Aorta (tissue), 5 donors: Measurements from ENCODE around the gene PACS2. TPM values are rescaled to one million over a fixed set of nuclear protein-coding genes. Genes with fewer than 3 reads are reported as not detected.

Experiments
- ATAC-seq: fragments of 200-7000 bp; cut with Tn5 transposase; one replicate; pipeline ENCODE4 v1.9.1; 2022; ENCODE audit warnings: moderate library complexity; ENCODE audit not compliant: low FRiP score
- DNase-seq, 2 donors: peaks; one replicate each; pipeline ENCODE4 v3.0.0-alpha.2; 2020
- H3K27ac ChIP-seq, 2 donors: one replicate each; pipeline ENCODE4 v1.5.1; 2013; ENCODE audit warnings: low read length in 2 of 2, mild to moderate bottlenecking in 2 of 2, moderate library complexity in 2 of 2, control low read depth in 1 of 2, inconsistent platforms in 1 of 2, low read depth in 1 of 2
- H3K27me3 ChIP-seq, 2 donors: one replicate each; pipeline ENCODE4 v1.6.1; 2013; ENCODE audit warnings: control low read depth in 1 of 2, low read length in 1 of 2, mild to moderate bottlenecking in 1 of 2, moderate library complexity in 1 of 2; ENCODE audit not compliant: insufficient read depth in 2 of 2, control insufficient read depth in 1 of 2
- H3K36me3 ChIP-seq, 2 donors: one replicate each; pipeline ENCODE4 v1.6.1; 2013; ENCODE audit warnings: control low read depth in 1 of 2, low read length in 1 of 2, mild to moderate bottlenecking in 1 of 2; ENCODE audit not compliant: insufficient read depth in 2 of 2, control insufficient read depth in 1 of 2
- H3K4me1 ChIP-seq, 2 donors: one replicate each; pipeline ENCODE4 v1.6.1; 2013; ENCODE audit warnings: low read length in 2 of 2, control low read depth in 1 of 2, mild to moderate bottlenecking in 1 of 2, moderate library complexity in 1 of 2; ENCODE audit not compliant: insufficient read depth in 2 of 2, control insufficient read depth in 1 of 2
- H3K4me3 ChIP-seq, 2 donors: one replicate each; pipeline ENCODE4 v1.5.1; 2013; ENCODE audit warnings: low read length in 2 of 2, control low read depth in 1 of 2, mild to moderate bottlenecking in 1 of 2
- H3K9me3 ChIP-seq: one replicate; pipeline ENCODE4 v1.6.1; 2013; ENCODE audit warnings: mild to moderate bottlenecking, low read length; ENCODE audit not compliant: control insufficient read depth
- WGBS, 2 donors: extraction: QIAGEN DNeasy Blood & Tissue Kit; methylation state at CpG; one replicate each; pipeline ENCODE4 v1.1.7; 2013; 5-methylcytosine and 5-hydroxymethylcytosine counted together
- intact Hi-C, 2 donors: fragments of 100-400 bp; cut with DNase I; formaldehyde crosslinking; loops; one replicate each; pipeline versions ENCODE4 v1.14.2 to v1.15.0; 2022
- polyA plus RNA-seq, 2 donors: library from polyadenylated mRNA; stranded (reverse); fragments of 200-250 nt; gene quantifications; one replicate each; pipeline ENCODE4 v1.2.3, GENCODE V29; 2013
- total RNA-seq, 2 donors: library from RNA; stranded (reverse); fragmentation: NEBNext Ultra II Directional; extraction: Animal tissue kit (Norgen Biotek cat#: 25700); gene quantifications; one replicate each; pipeline ENCODE4 v1.2.1, GENCODE V29; 2021
- donor health status: healthy with polysubstance abuse.
- donor health status: Bipolar disorder and iron deficiency.
- donor health status: DM: no; HTN: no; CAD: no.
- donor health status: DM: no; HTN: no; CAD: no.
- donor health status: DM: yes; HTN: yes; CAD: no.

The PACS2 gene
- total and polyA plus RNA-seq, 4 donors: 17.2 to 140 (median 84.9) TPM

GRCh38 chr14:105398726-105399465, 84.3 kb downstream of the PACS2 start:
- Histone ChIP-seq H3K9me3 (peaks cover 1% of the 10 kb centered on the region), H3K27ac (no peak overlapping the region), H3K4me1 (no peaks in the 10 kb centered on the region), H3K27me3 (no peaks in the 10 kb centered on the region), H3K4me3 (peak overlapping the region; percentile 44 to 72), H3K36me3 (no peaks in the 10 kb centered on the region)
- ATAC-seq (peak; percentile 37), DNase-seq (peak in 1 of 2 donors; percentile 59)
- intact Hi-C loops: no loop called here
- 35 to 37% methylated on average over 39 to 41 of the region's 41 CpGs for WGBS, 2 donors

DNA sequence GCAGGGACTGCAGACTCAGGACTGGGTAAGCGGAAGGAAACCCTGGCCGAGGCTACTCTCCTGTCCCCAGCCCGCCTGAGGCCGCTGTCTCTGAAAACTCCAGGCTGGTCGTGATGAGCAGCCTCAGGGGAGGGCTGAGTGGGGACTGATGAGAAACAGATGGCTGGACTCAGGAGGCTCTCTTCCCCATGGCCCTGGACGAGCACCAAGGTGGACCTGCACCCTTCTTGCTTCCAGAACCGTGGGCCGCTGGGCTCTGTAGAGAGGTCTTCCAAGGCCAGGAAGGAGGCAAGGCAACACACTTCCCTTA, 84.9 kb downstream of the PACS2 start:
- 90 to 94% methylated on average over 8 of the region's 8 CpGs for WGBS, 2 donors
- no peak overlapping the region for H3K4me3 ChIP-seq
- no peaks in the 10 kb centered on the region for H3K27me3 ChIP-seq
- no peaks in the 10 kb centered on the region for H3K36me3 ChIP-seq
- no peak overlapping the region for H3K27ac ChIP-seq
- DNase-seq (peak in 1 of 2 donors; percentile 47), ATAC-seq (no peak)
- intact Hi-C loops: no loop called here
- peaks cover 1% of the 10 kb centered on the region for H3K9me3 ChIP-seq
- H3K4me1 ChIP-seq: no peaks in the 10 kb centered on the region

- Histone ChIP-seq H3K4me3 (no peak overlapping the region), H3K27ac (no peak overlapping the region), H3K27me3 (no peaks in the 10 kb centered on the region), H3K36me3 (no peaks in the 10 kb centered on the region), H3K4me1 (no peaks in the 10 kb centered on the region), H3K9me3 (peaks cover 1% of the 10 kb centered on the region)
- ATAC-seq: no peak
- intact Hi-C loops: no loop called here
- 97 to 98% methylated on average over 9 of the region's 9 CpGs for WGBS, 2 donors
- peak in 1 of 2 donors; percentile 41 for DNase-seq
Observed at GRCh38 chr14:105400016-105400415, 85.5 kb downstream of the PACS2 start.

- intact Hi-C loops: no loop called here
- no peaks in the 10 kb centered on the region for H3K36me3 ChIP-seq
- WGBS, 2 donors: 98% methylated on average over 9 of the region's 9 CpGs
- H3K27ac ChIP-seq: no peak overlapping the region
- peaks cover 3% of the 10 kb centered on the region for H3K9me3 ChIP-seq
- DNase-seq (no peak), ATAC-seq (no peak)
- H3K27me3 ChIP-seq: no peaks in the 10 kb centered on the region
- H3K4me3 ChIP-seq: no peak overlapping the region
- H3K4me1 ChIP-seq: no peaks in the 10 kb centered on the region
Observed at GRCh38 chr14:105401699-105402098, 87.2 kb downstream of the PACS2 start.

DNA sequence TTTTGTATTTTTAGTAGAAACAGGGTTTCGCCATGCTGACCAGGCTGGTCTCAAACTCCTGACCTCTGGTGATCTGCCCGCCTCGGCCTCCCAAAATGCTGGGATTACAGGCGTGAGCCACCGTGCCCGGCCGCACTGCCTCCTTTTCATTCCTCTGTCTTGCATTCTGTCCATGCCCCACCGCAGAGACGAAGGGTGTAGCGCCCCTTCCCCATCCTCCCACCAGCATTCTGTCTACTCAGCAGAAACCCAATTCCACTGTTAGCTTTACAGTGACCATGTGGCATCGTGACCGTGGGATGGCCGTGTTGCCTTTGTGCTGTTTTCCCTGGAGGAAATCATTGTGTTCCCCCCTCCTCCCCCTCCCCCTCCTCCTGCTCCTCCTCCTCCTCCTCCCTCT, 94.0 kb downstream of the PACS2 start:
- DNase-seq: peak in 1 of 2 donors; percentile 35
- Histone ChIP-seq H3K27me3 (no peaks in the 10 kb centered on the region), H3K4me3 (no peak overlapping the region), H3K36me3 (no peaks in the 10 kb centered on the region), H3K4me1 (no peaks in the 10 kb centered on the region), H3K9me3 (peaks cover 2% of the 10 kb centered on the region), H3K27ac (no peak overlapping the region)
- intact Hi-C loops: no loop called here
- 76 to 77% methylated on average over 13 of the region's 13 CpGs for WGBS, 2 donors
- ATAC-seq: no peak

GRCh38 chr14:105409364-105409763, 94.8 kb downstream of the PACS2 start:
- peaks cover 2% of the 10 kb centered on the region for H3K9me3 ChIP-seq
- no peaks in the 10 kb centered on the region for H3K27me3 ChIP-seq
- H3K4me1 ChIP-seq: no peaks in the 10 kb centered on the region
- DNase-seq: peak in 1 of 2 donors; percentile 42
- no peak overlapping the region for H3K27ac ChIP-seq
- no peak overlapping the region for H3K4me3 ChIP-seq
- intact Hi-C loops: no loop called here
- ATAC-seq: no peak
- no peaks in the 10 kb centered on the region for H3K36me3 ChIP-seq
- WGBS, 2 donors: 85 to 87% methylated on average over 3 of the region's 3 CpGs

- Histone ChIP-seq H3K27ac (no peak overlapping the region), H3K36me3 (no peaks in the 10 kb centered on the region), H3K4me1 (no peaks in the 10 kb centered on the region), H3K9me3 (no peaks in the 10 kb centered on the region), H3K27me3 (no peaks in the 10 kb centered on the region), H3K4me3 (no peak overlapping the region)
- 56 to 57% methylated on average over 5 of the region's 5 CpGs for WGBS, 2 donors
- ATAC-seq: no peak
- intact Hi-C loops: loop anchor here in 1 of 2 donors (5.0 kb wide), 1 partner anchor 38 kb away; no protein-coding TSS in a partner anchor
- DNase-seq: no peak
Observed at GRCh38 chr14:105410642-105411016, 96.1 kb downstream of the PACS2 start.

- H3K9me3 ChIP-seq: no peaks in the 10 kb centered on the region
- intact Hi-C loops: loop anchor here in 1 of 2 donors (5.0 kb wide), 1 partner anchor 39 kb away; no protein-coding TSS in a partner anchor
- WGBS, 2 donors: 12 to 24% methylated on average over 38 to 86 of the region's 86 CpGs
- no peak overlapping the region for H3K27ac ChIP-seq
- DNase-seq: peak in 1 of 2 donors; percentile 44
- H3K36me3 ChIP-seq: no peaks in the 10 kb centered on the region
- H3K27me3 ChIP-seq: no peaks in the 10 kb centered on the region
- H3K4me3 ChIP-seq: no peak overlapping the region
- ATAC-seq: no peak
- no peaks in the 10 kb centered on the region for H3K4me1 ChIP-seq
Observed at GRCh38 chr14:105411017-105411941, 96.7 kb downstream of the PACS2 start.
